GM21786 (cell line): Measurements from ENCODE around the gene EPS8.

ENCODE experiments used
- ATAC-seq: cut with Tn5 transposase; IDR thresholded peaks from one replicate; pipeline ENCODE4 v1.9.1; 2021; ENCODE audit not compliant: unreplicated experiment

EPS8 gene

DNA sequence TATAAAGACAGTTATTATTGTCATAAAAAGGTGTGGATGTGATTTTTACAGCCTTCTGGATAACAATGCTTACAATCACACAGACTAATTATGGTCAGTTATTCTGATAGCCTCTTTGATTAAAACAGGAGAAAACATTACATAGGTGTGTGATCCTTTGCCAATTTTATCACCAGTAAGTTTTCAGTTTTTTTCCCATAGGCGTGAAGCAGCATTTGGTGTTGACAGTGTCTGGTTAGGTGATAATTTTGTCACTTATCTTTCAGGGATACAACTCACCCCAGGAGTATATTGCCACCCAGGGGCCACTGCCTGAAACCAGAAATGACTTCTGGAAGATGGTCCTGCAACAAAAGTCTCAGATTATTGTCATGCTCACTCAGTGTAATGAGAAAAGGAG is 208.8 kb downstream of the EPS8 start:
- no peak for ATAC-seq

DNA sequence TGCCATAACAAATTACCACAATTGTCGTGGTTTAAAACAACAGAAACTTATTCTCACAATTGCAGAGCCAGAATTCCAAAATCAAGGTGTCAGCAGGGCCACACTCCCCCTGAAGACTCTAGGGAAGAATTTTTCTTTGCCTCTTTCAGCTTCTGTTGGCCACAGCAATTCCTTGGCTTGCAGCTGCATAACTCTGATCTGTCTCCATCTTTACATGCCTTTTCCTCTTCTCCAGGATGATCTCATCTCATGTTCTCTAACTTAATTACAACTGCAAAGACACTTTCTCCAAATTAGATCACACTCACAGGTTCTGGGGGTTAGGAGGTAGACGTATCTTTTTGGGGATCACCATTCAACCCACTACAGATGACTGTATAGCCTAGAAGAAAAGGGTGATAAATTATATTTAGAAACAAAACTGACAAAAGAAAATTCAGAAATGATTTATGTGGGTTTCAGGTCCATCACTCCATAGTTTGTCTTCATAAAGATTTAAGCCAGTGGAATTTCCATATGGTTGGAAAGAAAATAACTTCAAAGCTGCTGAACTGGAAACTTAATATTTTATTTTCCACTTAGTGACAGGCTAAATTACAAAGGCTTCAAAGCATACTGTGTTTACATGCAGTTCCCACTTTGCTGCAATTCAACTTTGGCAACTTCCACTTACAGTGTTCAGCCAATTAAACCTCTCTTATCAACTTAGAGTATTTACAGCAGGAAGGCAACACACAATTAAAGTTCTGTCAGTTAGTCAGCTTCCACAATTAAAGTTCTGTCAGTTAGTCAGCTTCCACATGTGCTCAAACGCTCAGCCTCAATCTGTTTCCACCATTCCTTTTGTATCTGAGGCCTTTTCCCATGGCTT is 213.3 kb downstream of the EPS8 start:
- ATAC-seq = no peak

DNA sequence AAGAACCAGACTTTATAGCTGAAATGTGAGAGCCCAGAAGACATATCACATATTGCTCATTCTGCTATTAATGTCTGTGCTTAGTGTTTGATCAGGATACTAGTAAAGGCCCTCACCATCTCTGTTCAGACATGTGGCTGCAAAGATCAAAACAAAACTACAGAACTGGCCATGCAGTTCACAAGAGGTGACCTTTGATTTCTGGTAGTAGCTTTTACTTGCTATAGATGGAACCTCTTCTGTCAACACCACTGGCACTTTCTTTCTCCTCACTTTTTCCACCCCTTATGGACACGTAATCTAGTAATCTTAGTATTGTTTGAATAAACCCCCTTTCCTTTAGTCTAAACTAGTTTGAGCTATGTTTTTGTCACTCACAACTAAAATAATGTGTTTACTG is 214.8 kb downstream of the EPS8 start:
- ATAC-seq = no peak
